Esophagus squamous epithelium (tissue), 5 donors: ENCODE results near the gene RAB40C. TPM values are rescaled to one million over a fixed set of nuclear protein-coding genes. Genes with fewer than 3 reads are reported as not detected.

Experiments used
- DNase-seq: peaks from one replicate; lab custom pipeline; 2025; lab: John Stamatoyannopoulos, UW
- H3K27ac ChIP-seq, 4 donors: fragments of 200-600 bp; sonication (generic); one replicate each; pipeline ENCODE4 v1.5.1; 2016 to 2019; ENCODE audit warnings: mild to moderate bottlenecking in 1 of 4
- H3K27me3 ChIP-seq, 4 donors: fragments of 200-600 bp; sonication (generic); 1 replicate in 3 of 4; 2 replicates in 1 of 4; pipeline versions ENCODE4 v1.5.1 to v1.6.0; 2017 to 2021; ENCODE audit warnings: antibody characterized with exemption in 1 of 4
- H3K36me3 ChIP-seq, 3 donors: fragments of 200-600 bp; sonication (generic); one replicate each; pipeline ENCODE4 v1.5.1; 2016 to 2019
- H3K4me1 ChIP-seq, 3 donors: fragments of 200-600 bp; sonication (generic); one replicate each; pipeline ENCODE4 v1.5.1; 2017 to 2019
- H3K4me3 ChIP-seq, 4 donors: fragments of 200-600 bp; sonication (generic); 1 replicate in 3 of 4; 2 replicates in 1 of 4; pipeline ENCODE4 v1.5.1; 2016 to 2019; ENCODE audit warnings: mild to moderate bottlenecking in 2 of 4, moderate library complexity in 1 of 4
- H3K9me3 ChIP-seq, 3 donors: fragments of 200-600 bp; sonication (generic); one replicate each; pipeline ENCODE4 v1.5.1; 2016 to 2019
- CTCF ChIP-seq, 6 experiments: fragments of 450-650 bp in 4 of 6; fragments of 200-600 bp in 2 of 6; sonication (generic) in 2 of 6; IDR thresholded peaks; one replicate each; pipeline ENCODE4 v1.5.1; 2016 to 2019; ENCODE audit warnings: antibody characterized with exemption in 6 of 6, mild to moderate bottlenecking in 4 of 6, moderate library complexity in 4 of 6
- POLR2A ChIP-seq, 4 donors: fragments of 450-650 bp; IDR thresholded peaks; one replicate each; pipeline ENCODE4 v1.6.1; 2017; ENCODE audit warnings: antibody characterized with exemption in 4 of 4, mild to moderate bottlenecking in 4 of 4, moderate library complexity in 3 of 4
- WGBS, 2 donors: methylation state at CpG; one replicate each; pipeline ENCODE4 v1.1.5; 2018; 5-methylcytosine and 5-hydroxymethylcytosine counted together
- intact Hi-C: fragments of 100-400 bp; cut with DNase I; formaldehyde crosslinking; loops from one replicate; pipeline ENCODE4 v1.15.0; 2022
- total RNA-seq, 4 donors: library from RNA; depleted of rRNA; stranded (reverse); fragments of >200 nt; gene quantifications; one replicate each; pipeline ENCODE4 v1.1.0, GENCODE V29; 2016
- donor health status: DM: yes; HTN: yes; CAD: no.

Gene RAB40C
- total RNA-seq, 4 donors from 2014 or later = 14.2 to 31.4 (median 20.3) TPM

GRCh38 chr16:576823-577201, 13.1 kb upstream of the RAB40C start:
- no peak for DNase-seq
- Histone ChIP-seq H3K9me3 (no peaks in the 10 kb centered on the region), H3K27ac (no peak overlapping the region), H3K27me3 (no peaks in the 10 kb centered on the region), H3K4me1 (peaks cover 0 to 13% (median 0%) of the 10 kb centered on the region in 3 donors), H3K36me3 (peaks cover 6 to 53% (median 7%) of the 10 kb centered on the region in 3 donors), H3K4me3 (no peak overlapping the region)
- 65 to 77% methylated on average over 5 to 7 of the region's 8 CpGs for WGBS, 2 donors
- intact Hi-C loops = no loop called here
- TF ChIP-seq POLR2A (IDR thresholded peaks at IDR 0.05) = no peak
- no peak for TF ChIP-seq CTCF (IDR thresholded peaks at IDR 0.05)

GRCh38 chr16:577796-578195, 12.1 kb upstream of the RAB40C start:
- no peak for DNase-seq
- TF ChIP-seq CTCF (IDR thresholded peaks at IDR 0.05) (no peak), POLR2A (IDR thresholded peaks at IDR 0.05) (no peak)
- Histone ChIP-seq H3K36me3 (peaks cover 6 to 43% (median 7%) of the 10 kb centered on the region in 3 donors), H3K4me3 (no peak overlapping the region), H3K27ac (no peak overlapping the region), H3K9me3 (no peaks in the 10 kb centered on the region), H3K4me1 (peaks cover 0 to 10% (median 0%) of the 10 kb centered on the region in 3 donors), H3K27me3 (no peaks in the 10 kb centered on the region)
- intact Hi-C loops = no loop called here
- 83 to 100% methylated on average over 1 of the region's 13 CpGs for WGBS, 2 donors

DNA sequence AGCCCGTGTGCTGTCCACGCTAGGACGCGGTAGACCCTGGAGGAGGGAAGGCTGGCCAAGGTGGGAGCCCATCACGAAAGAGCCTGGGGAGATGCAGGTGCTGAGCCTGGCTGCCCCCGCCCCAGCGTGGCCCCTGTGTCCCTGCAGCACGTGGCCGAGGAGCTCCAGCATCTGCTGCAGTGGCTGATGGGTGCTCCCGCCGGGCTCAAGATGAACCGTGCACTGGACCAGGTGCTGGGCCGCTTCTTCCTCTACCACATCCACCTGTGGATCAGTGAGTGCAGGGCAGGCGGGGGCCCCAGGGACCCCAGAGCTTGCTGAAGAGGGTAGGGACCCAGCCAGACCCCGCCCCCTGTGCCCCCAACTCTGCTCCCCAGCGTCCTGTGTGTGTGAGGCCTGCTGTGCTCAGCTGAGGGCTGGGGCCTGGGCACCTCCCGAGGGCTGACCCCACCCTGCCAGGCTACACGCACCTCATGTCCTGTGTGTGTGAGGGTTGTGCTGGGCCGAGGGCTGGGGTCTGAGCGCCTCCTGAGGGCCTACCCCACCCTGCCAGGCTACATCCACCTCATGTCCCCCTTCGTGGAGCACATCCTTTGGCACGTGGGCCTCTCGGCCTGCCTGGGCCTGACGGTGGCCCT, 11.5 kb upstream of the RAB40C start:
- TF ChIP-seq POLR2A (IDR thresholded peaks at IDR 0.05) = no peak
- DNase-seq = no peak
- Histone ChIP-seq H3K27ac (no peak overlapping the region), H3K36me3 (peaks cover 6 to 42% (median 7%) of the 10 kb centered on the region in 3 donors), H3K9me3 (no peaks in the 10 kb centered on the region), H3K27me3 (no peaks in the 10 kb centered on the region), H3K4me3 (no peak overlapping the region), H3K4me1 (peaks cover 0 to 10% (median under 1%) of the 10 kb centered on the region in 3 donors)
- WGBS, 2 donors = 60 to 82% methylated on average over 2 to 6 of the region's 24 CpGs
- intact Hi-C loops = no loop called here

- peak overlapping the region in 1 of 4 donors; percentile 19 for H3K27ac ChIP-seq
- no peak for DNase-seq
- WGBS, 2 donors = 45 to 83% methylated on average over 2 to 4 of the region's 34 CpGs
- peaks cover 6 to 38% (median 7%) of the 10 kb centered on the region in 3 donors for H3K36me3 ChIP-seq
- TF ChIP-seq POLR2A (IDR thresholded peaks at IDR 0.05) (no peak), CTCF (IDR thresholded peaks at IDR 0.05) (peak; percentile 70 to 94 (median 86))
- no peaks in the 10 kb centered on the region for H3K27me3 ChIP-seq
- H3K4me1 ChIP-seq = peaks cover 0 to 16% (median 5%) of the 10 kb centered on the region in 3 donors
- intact Hi-C loops = no loop called here
- H3K9me3 ChIP-seq = no peaks in the 10 kb centered on the region
- peak overlapping the region in 1 of 4 donors; percentile 35 for H3K4me3 ChIP-seq
Observed at GRCh38 chr16:578870-579405, 10.9 kb upstream of the RAB40C start.

- Histone ChIP-seq H3K27me3 (peaks cover 0 to 2% (median 0%) of the 10 kb centered on the region in 4 donors), H3K4me3 (no peak overlapping the region), H3K27ac (no peak overlapping the region), H3K9me3 (no peaks in the 10 kb centered on the region), H3K36me3 (peaks cover 0 to 24% (median 0%) of the 10 kb centered on the region in 3 donors), H3K4me1 (peaks cover 0 to 22% (median 5%) of the 10 kb centered on the region in 3 donors)
- TF ChIP-seq CTCF (IDR thresholded peaks at IDR 0.05) = no peak
- no peak for TF ChIP-seq POLR2A (IDR thresholded peaks at IDR 0.05)
- no peak for DNase-seq
- WGBS, 2 donors = 83 to 86% methylated on average over 1 to 4 of the region's 27 CpGs
- intact Hi-C loops = loop anchor here (10.0 kb wide), 1 partner anchor 84 kb away; the partner anchor contains the start of gene RHOT2
Observed at GRCh38 chr16:580141-580945, 9.5 kb upstream of the RAB40C start.
